HepG2 (cell line): Measurements from ENCODE around the gene GOLGA6L10. TPM values are rescaled to one million over a fixed set of nuclear protein-coding genes. Genes with fewer than 3 reads are reported as not detected.

ENCODE experiments used
- ATAC-seq: fragments of 200-7000 bp; cut with Tn5 transposase; 3 replicates; pipeline ENCODE4 v1.9.1; 2020; ENCODE audit warnings: mild to moderate bottlenecking, moderate library complexity
- BruUV-seq: library from RNA; stranded (reverse); fragments of 400-500 nt; replicated peaks from 2 replicates; lab custom pipeline; 2021; lab: Mats Ljungman, UMichigan
- CTCF ChIA-PET: fragments of 300-600 bp; formaldehyde crosslinking; extraction: SDS; loops from one replicate; lab custom pipeline; 2021; ENCODE audit warnings: low total read pairs, inconsistent platforms, low intra/inter-chr PET ratio; lab: Yijun Ruan, JAX
- POLR2A ChIA-PET: fragments of 350-600 bp; sonication (Branson Sonifier 250); formaldehyde crosslinking; loops from one replicate; lab custom pipeline; 2020; ENCODE audit warnings: antibody characterized with exemption, inconsistent platforms; lab: Yijun Ruan, JAX
- DNase-seq: peaks from one replicate; pipeline ENCODE4 v3.0.0-alpha.2; 2015; ENCODE audit warnings: low spot score
- FAIRE-seq: peaks from 3 replicates; lab custom pipeline; 2011; peaks lifted over from hg19 to GRCh38; lab: Jason Lieb, UNC
- H2AFZ ChIP-seq: one replicate; pipeline ENCODE4 v1.6.1; 2011; ENCODE audit warnings: low read length, inconsistent platforms
- H3K27ac ChIP-seq: fragments of 300-600 bp; 3 replicates; pipeline ENCODE4 v1.8.0; 2011; ENCODE audit warnings: mixed run types, mild to moderate bottlenecking, mixed read lengths, low read length, inconsistent platforms; ENCODE audit not compliant: insufficient read depth; ENCODE audit errors: extremely low read length
- H3K27me3 ChIP-seq, 2 experiments: fragments of 200-600 bp in 1 of 2; 2 replicates in 1 of 2; 3 replicates in 1 of 2; pipeline versions ENCODE4 v1.6.0 to v1.8.0; 2011; ENCODE audit warnings: low read length in 2 of 2, mild to moderate bottlenecking in 2 of 2, moderate library complexity in 2 of 2, inconsistent platforms in 1 of 2; ENCODE audit not compliant: insufficient read depth in 2 of 2, control insufficient read depth in 1 of 2
- H3K36me3 ChIP-seq, 2 experiments: fragments of 200-600 bp in 1 of 2; replicated peaks in 1 of 2; 2 replicates in 1 of 2; 3 replicates in 1 of 2; pipeline versions ENCODE4 v1.5.1 to v1.8.0; 2011; ENCODE audit warnings: low read length in 2 of 2, inconsistent platforms in 1 of 2; ENCODE audit not compliant: insufficient read depth in 2 of 2, control insufficient read depth in 1 of 2
- H3K4me1 ChIP-seq: 2 replicates; pipeline ENCODE4 v1.5.1; 2012; ENCODE audit warnings: low read length, inconsistent platforms; ENCODE audit not compliant: insufficient read depth
- H3K4me2 ChIP-seq: 2 replicates; pipeline ENCODE4 v1.6.0; 2011; ENCODE audit warnings: low read depth, low read length, inconsistent platforms
- H3K4me3 ChIP-seq, 3 experiments: fragments of 200-600 bp in 1 of 3; sonication (generic), shearing (Covaris generic) in 1 of 3; replicated peaks in 1 of 3; 2 replicates each; pipeline ENCODE4 v1.5.1; 2011 to 2016; ENCODE audit warnings: low read length in 3 of 3, inconsistent platforms in 2 of 3, low read depth in 2 of 3, mild to moderate bottlenecking in 2 of 3, control low read depth in 1 of 3, mixed read lengths in 1 of 3; ENCODE audit not compliant: insufficient read depth in 1 of 3
- H3K79me2 ChIP-seq: one replicate; pipeline ENCODE4 v1.6.1; 2011; ENCODE audit warnings: low read length, inconsistent platforms; ENCODE audit not compliant: insufficient read depth
- H3K9ac ChIP-seq: 2 replicates; pipeline ENCODE4 v1.6.0; 2011; ENCODE audit warnings: mild to moderate bottlenecking, low read depth, low read length, inconsistent platforms; ENCODE audit not compliant: insufficient read depth
- H3K9me3 ChIP-seq: 2 replicates; pipeline ENCODE4 v1.5.1; 2012; ENCODE audit warnings: mild to moderate bottlenecking, low read length
- H4K20me1 ChIP-seq: 2 replicates; pipeline ENCODE4 v1.6.0; 2011; ENCODE audit warnings: inconsistent platforms, mild to moderate bottlenecking, low read length, moderate library complexity; ENCODE audit not compliant: insufficient read depth
- CBX2 ChIP-seq, 2 experiments: fragments of 200-600 bp in 1 of 2; sonication (generic); formaldehyde crosslinking in 1 of 2; IDR thresholded peaks; 2 replicates each; pipeline versions ENCODE4 v1.7.0 to v1.8.1; 2018 to 2022; ENCODE audit warnings: low read depth in 2 of 2, low read length in 1 of 2, mild to moderate bottlenecking in 1 of 2, missing genetic modification reagents in 1 of 2
- HDAC2 ChIP-seq: sonication (generic); formaldehyde crosslinking; IDR thresholded peaks from 2 replicates; pipeline ENCODE4 v1.4.0; 2020; ENCODE audit warnings: missing genetic modification reagents
- NFYB ChIP-seq: sonication (generic); formaldehyde crosslinking; IDR thresholded peaks from 2 replicates; pipeline ENCODE4 v1.4.0; 2020; ENCODE audit warnings: missing genetic modification reagents
- REPIN1 ChIP-seq: sonication (generic); formaldehyde crosslinking; IDR thresholded peaks from 2 replicates; pipeline ENCODE4 v1.8.0; 2022; ENCODE audit warnings: missing genetic modification reagents, low read depth, mild to moderate bottlenecking, borderline replicate concordance
- SALL2 ChIP-seq: sonication (generic); formaldehyde crosslinking; IDR thresholded peaks from 2 replicates; pipeline ENCODE4 v1.8.1; 2023; ENCODE audit warnings: mild to moderate bottlenecking, missing genetic modification reagents, inconsistent platforms
- SATB2 ChIP-seq: sonication (generic); formaldehyde crosslinking; IDR thresholded peaks from 2 replicates; pipeline ENCODE4 v1.5.0; 2020; ENCODE audit warnings: missing genetic modification reagents
- STAT5B ChIP-seq: sonication (generic); formaldehyde crosslinking; IDR thresholded peaks from 2 replicates; pipeline ENCODE4 v1.4.0; 2020; ENCODE audit warnings: missing genetic modification reagents
- TOE1 ChIP-seq: sonication (generic); formaldehyde crosslinking; IDR thresholded peaks from 2 replicates; pipeline ENCODE4 v1.4.0; 2020; ENCODE audit warnings: mild to moderate bottlenecking, missing genetic modification reagents
- ZFX ChIP-seq: sonication (generic); formaldehyde crosslinking; IDR thresholded peaks from 2 replicates; pipeline ENCODE4 v1.4.0; 2020; ENCODE audit warnings: mild to moderate bottlenecking, low read depth, missing genetic modification reagents, moderate library complexity
- ZNF263 ChIP-seq: sonication (generic); formaldehyde crosslinking; IDR thresholded peaks from 2 replicates; pipeline ENCODE4 v1.4.0; 2020; ENCODE audit warnings: missing genetic modification reagents
- ZNF367 ChIP-seq: sonication (generic); formaldehyde crosslinking; IDR thresholded peaks from 2 replicates; pipeline ENCODE4 v1.4.0; 2020; ENCODE audit warnings: missing genetic modification reagents, borderline replicate concordance
- ZNF569 ChIP-seq: sonication (generic); formaldehyde crosslinking; IDR thresholded peaks from 2 replicates; pipeline ENCODE4 v1.5.0; 2020; ENCODE audit warnings: mild to moderate bottlenecking, missing genetic modification reagents, moderate library complexity, borderline replicate concordance
- ZNF776 ChIP-seq: sonication (generic); formaldehyde crosslinking; IDR thresholded peaks from 2 replicates; pipeline ENCODE4 v1.4.0; 2020; ENCODE audit warnings: mild to moderate bottlenecking, missing genetic modification reagents
- ZNF839 ChIP-seq: sonication (generic); formaldehyde crosslinking; IDR thresholded peaks from 2 replicates; pipeline ENCODE4 v1.4.0; 2020; ENCODE audit warnings: missing genetic modification reagents, mild to moderate bottlenecking, borderline replicate concordance
- ZSCAN9 ChIP-seq: IDR thresholded peaks from 2 replicates; pipeline ENCODE4 v1.6.1; 2016; ENCODE audit warnings: borderline replicate concordance
- WGBS: methylation state at CpG from one replicate; pipeline ENCODE4 v1.1.6; 2017; ENCODE audit warnings: low lambda C conversion rate; 5-methylcytosine and 5-hydroxymethylcytosine counted together
- in situ Hi-C: cut with HindIII; loops from 2 replicates; pipeline ENCODE4 v1.10.0; 2017; ENCODE audit warnings: low pct_unique_long_range_greater_than_20kb; ENCODE audit not compliant: extremely low pct_ligation_motif_present
- intact Hi-C: fragments of 100-400 bp; cut with micrococcal nuclease; formaldehyde crosslinking; loops from one replicate; pipeline ENCODE4 v1.10.0; 2022; ENCODE audit not compliant: unreplicated experiment
- polyA plus RNA-seq, 8 experiments: library from polyadenylated mRNA; depleted of rRNA in 3 of 8; stranded (reverse) in 7 of 8; unstranded in 1 of 8; fragments of >200 nt; fragmentation: Illumina TruSeq in 4 of 8; extraction: Trizol in 4 of 8; gene quantifications; 2 replicates each; pipeline versions ENCODE4 v1.2.1 to v1.2.3, GENCODE V29; 2011 to 2016; ENCODE audit warnings: low read depth in 4 of 8, missing spikeins in 1 of 8, mixed read lengths in 1 of 8; ENCODE audit not compliant: insufficient read depth in 1 of 8
- total RNA-seq, 5 experiments: library from RNA; depleted of rRNA; stranded (reverse); fragments of >200 nt; fragmentation: Illumina TruSeq; extraction: Trizol; gene quantifications; 2 replicates each; pipeline ENCODE4 v1.2.3, GENCODE V29; 2016; ENCODE audit warnings: low read depth in 1 of 5
- TF ChIP-seq, protein P1 (sequence below): sonication (generic); formaldehyde crosslinking; IDR thresholded peaks from 2 replicates; pipeline ENCODE4 v1.5.0; 2020; ENCODE audit warnings: missing genetic modification reagents
- TF ChIP-seq, protein P2 (sequence below): sonication (generic); formaldehyde crosslinking; conservative IDR thresholded peaks from 2 replicates; pipeline ENCODE4 v1.8.1; 2023; ENCODE audit warnings: missing genetic modification reagents
- TF ChIP-seq, protein P3 (sequence below): sonication (generic); formaldehyde crosslinking; IDR thresholded peaks from 2 replicates; pipeline ENCODE4 v1.4.0; 2020; ENCODE audit warnings: missing genetic modification reagents
- TF ChIP-seq, protein P4 (sequence below): sonication (generic); formaldehyde crosslinking; IDR thresholded peaks from 2 replicates; pipeline ENCODE4 v1.4.0; 2020; ENCODE audit warnings: mild to moderate bottlenecking, missing genetic modification reagents

GOLGA6L10 gene
- total and polyA plus RNA-seq, 2 of the 13 experiments (the other 11 are each of a cell fraction or from before 2014, with no cell fraction given): 1.5 to 2.5 TPM

DNA sequence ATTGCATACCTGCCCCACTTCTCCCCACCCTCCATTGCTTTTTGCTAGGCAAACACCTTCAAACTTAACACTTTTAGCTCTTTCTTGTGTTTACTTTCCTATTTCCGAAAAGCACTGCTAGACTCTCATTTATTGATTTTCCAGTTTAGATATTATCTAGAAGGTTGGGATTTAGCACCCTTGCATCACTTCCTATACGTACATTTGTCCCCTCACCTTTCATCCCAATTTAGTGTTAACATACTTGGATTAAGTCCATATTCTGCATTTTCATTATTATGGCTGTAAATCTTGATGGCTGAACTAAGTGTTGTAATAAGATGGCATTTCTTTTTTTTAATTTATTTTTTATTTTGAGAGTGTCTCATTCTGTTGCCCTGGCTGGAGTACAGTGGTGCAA lies 39.5 kb downstream of the GOLGA6L10 start:
- Histone ChIP-seq H3K36me3 (no peaks in the 10 kb centered on the region), H3K27me3 (peaks cover 0 to 11% of the 10 kb centered on the region in 2 experiments; a peak in 2 of 5 replicates), H3K27ac (no peak overlapping the region), H3K4me3 (no peak overlapping the region), H3K79me2 (no peaks in the 10 kb centered on the region), H3K9me3 (no peaks in the 10 kb centered on the region), H3K4me1 (no peaks in the 10 kb centered on the region), H3K9ac (no peak overlapping the region)
- DNase-seq (no peak), FAIRE-seq (no peak), ATAC-seq (no peak)
- POLR2A ChIA-PET: no interaction called here
- BruUV-seq: no TSS peak
- intact Hi-C loops: no loop called here
- in situ Hi-C loops: no loop called here
- 0% methylated on average over 2 of the region's 2 CpGs for WGBS
- CTCF ChIA-PET: no interaction called here
- no peak for TF ChIP-seq CBX2 (IDR thresholded peaks at IDR 0.05; ENCODE audit: low read depth, low read length)
- no peak for TF ChIP-seq CBX2 (CRISPR knock-in tag; IDR thresholded peaks at IDR 0.05; ENCODE audit: low read depth)
- TF ChIP-seq NFYB (CRISPR knock-in tag): no peak
- TF ChIP-seq, protein P1, sequence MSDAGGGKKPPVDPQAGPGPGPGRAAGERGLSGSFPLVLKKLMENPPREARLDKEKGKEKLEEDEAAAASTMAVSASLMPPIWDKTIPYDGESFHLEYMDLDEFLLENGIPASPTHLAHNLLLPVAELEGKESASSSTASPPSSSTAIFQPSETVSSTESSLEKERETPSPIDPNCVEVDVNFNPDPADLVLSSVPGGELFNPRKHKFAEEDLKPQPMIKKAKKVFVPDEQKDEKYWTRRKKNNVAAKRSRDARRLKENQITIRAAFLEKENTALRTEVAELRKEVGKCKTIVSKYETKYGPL (CRISPR knock-in tag): no peak
- TF ChIP-seq ZNF569: no peak
- TF ChIP-seq ZSCAN9 (CRISPR knock-in tag): no peak
- TF ChIP-seq SALL2 (CRISPR knock-in tag): no peak
- no peak for TF ChIP-seq ZNF776 (CRISPR knock-in tag)
- no peak for TF ChIP-seq ZNF367 (CRISPR knock-in tag)
- TF ChIP-seq ZNF263: no peak
- no peak for TF ChIP-seq TOE1 (CRISPR knock-in tag)
- TF ChIP-seq STAT5B: no peak
- TF ChIP-seq REPIN1: no peak
- no peak for TF ChIP-seq SATB2 (CRISPR knock-in tag)
- TF ChIP-seq, protein P2, sequence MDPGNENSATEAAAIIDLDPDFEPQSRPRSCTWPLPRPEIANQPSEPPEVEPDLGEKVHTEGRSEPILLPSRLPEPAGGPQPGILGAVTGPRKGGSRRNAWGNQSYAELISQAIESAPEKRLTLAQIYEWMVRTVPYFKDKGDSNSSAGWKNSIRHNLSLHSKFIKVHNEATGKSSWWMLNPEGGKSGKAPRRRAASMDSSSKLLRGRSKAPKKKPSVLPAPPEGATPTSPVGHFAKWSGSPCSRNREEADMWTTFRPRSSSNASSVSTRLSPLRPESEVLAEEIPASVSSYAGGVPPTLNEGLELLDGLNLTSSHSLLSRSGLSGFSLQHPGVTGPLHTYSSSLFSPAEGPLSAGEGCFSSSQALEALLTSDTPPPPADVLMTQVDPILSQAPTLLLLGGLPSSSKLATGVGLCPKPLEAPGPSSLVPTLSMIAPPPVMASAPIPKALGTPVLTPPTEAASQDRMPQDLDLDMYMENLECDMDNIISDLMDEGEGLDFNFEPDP (CRISPR knock-in tag): no peak
- TF ChIP-seq, protein P3, sequence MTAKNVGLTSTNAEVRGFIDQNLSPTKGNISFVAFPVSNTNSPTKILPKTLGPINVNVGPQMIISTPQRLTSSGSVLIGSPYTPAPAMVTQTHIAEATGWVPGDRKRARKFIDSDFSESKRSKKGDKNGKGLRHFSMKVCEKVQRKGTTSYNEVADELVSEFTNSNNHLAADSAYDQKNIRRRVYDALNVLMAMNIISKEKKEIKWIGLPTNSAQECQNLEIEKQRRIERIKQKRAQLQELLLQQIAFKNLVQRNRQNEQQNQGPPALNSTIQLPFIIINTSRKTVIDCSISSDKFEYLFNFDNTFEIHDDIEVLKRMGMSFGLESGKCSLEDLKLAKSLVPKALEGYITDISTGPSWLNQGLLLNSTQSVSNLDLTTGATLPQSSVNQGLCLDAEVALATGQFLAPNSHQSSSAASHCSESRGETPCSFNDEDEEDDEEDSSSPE (CRISPR knock-in tag): no peak
- no peak for TF ChIP-seq ZFX (CRISPR knock-in tag)
- TF ChIP-seq, protein P4, sequence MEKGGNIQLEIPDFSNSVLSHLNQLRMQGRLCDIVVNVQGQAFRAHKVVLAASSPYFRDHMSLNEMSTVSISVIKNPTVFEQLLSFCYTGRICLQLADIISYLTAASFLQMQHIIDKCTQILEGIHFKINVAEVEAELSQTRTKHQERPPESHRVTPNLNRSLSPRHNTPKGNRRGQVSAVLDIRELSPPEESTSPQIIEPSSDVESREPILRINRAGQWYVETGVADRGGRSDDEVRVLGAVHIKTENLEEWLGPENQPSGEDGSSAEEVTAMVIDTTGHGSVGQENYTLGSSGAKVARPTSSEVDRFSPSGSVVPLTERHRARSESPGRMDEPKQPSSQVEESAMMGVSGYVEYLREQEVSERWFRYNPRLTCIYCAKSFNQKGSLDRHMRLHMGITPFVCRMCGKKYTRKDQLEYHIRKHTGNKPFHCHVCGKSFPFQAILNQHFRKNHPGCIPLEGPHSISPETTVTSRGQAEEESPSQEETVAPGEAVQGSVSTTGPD (CRISPR knock-in tag): no peak
- no peak for TF ChIP-seq ZNF839 (CRISPR knock-in tag)
- TF ChIP-seq HDAC2 (CRISPR knock-in tag): no peak
- TF ChIP-seq, all 625 proteins: peak for 0
- Histone ChIP-seq H4K20me1 (no peaks in the 10 kb centered on the region), H2AFZ (no peak overlapping the region), H3K4me2 (no peak overlapping the region)
